ENCODE data around the gene WDR4. TPM values are rescaled to one million over a fixed set of nuclear protein-coding genes. Genes with fewer than 3 reads are reported as not detected.

The WDR4 gene
- total RNA-seq, 1 experiment from 2014 or later = 55.3 TPM

- H3K27me3 ChIP-seq (replicated peaks; ENCODE audit: insufficient read depth, low read depth, low read length, poor library complexity) = no peaks in the 10 kb centered on the region
- peaks cover 60% of the 10 kb centered on the region for H3K36me3 ChIP-seq (ENCODE audit: insufficient read depth, low read length, poor library complexity, severe bottlenecking)
- peak overlapping the region; percentile 40 for H3K27ac ChIP-seq (ENCODE audit: low read depth, low read length, poor library complexity, severe bottlenecking)
- no TSS peak for BruUV-seq (replicated peaks)
- CTCF ChIA-PET = no interaction called here
- peak; percentile 28 for DNase-seq (ENCODE audit: low spot score)
- no peaks in the 10 kb centered on the region for H3K9me3 ChIP-seq (ENCODE audit: low read depth, low read length, poor library complexity, severe bottlenecking)
- TF ChIP-seq EZH2 (IDR thresholded peaks at IDR 0.05; ENCODE audit: borderline replicate concordance, low read depth, low read length, poor library complexity, severe bottlenecking) = no peak
- TF ChIP-seq, protein P1, sequence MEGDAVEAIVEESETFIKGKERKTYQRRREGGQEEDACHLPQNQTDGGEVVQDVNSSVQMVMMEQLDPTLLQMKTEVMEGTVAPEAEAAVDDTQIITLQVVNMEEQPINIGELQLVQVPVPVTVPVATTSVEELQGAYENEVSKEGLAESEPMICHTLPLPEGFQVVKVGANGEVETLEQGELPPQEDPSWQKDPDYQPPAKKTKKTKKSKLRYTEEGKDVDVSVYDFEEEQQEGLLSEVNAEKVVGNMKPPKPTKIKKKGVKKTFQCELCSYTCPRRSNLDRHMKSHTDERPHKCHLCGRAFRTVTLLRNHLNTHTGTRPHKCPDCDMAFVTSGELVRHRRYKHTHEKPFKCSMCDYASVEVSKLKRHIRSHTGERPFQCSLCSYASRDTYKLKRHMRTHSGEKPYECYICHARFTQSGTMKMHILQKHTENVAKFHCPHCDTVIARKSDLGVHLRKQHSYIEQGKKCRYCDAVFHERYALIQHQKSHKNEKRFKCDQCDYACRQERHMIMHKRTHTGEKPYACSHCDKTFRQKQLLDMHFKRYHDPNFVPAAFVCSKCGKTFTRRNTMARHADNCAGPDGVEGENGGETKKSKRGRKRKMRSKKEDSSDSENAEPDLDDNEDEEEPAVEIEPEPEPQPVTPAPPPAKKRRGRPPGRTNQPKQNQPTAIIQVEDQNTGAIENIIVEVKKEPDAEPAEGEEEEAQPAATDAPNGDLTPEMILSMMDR (conservative IDR thresholded peaks at IDR 0.05; ENCODE audit: low read depth, low read length) = no peak
- H3K4me1 ChIP-seq (ENCODE audit: insufficient read depth, low read length, poor library complexity, severe bottlenecking) = peaks cover 11% of the 10 kb centered on the region
- no peak overlapping the region for H3K4me3 ChIP-seq (ENCODE audit: low read depth, low read length, poor library complexity, severe bottlenecking)
- intact Hi-C loops (cut with micrococcal nuclease; ENCODE audit: unreplicated experiment) = loop anchor here (1.0 kb wide), 1 partner anchor 9 kb away; no protein-coding TSS in a partner anchor
- POLR2A ChIA-PET (ENCODE audit: low non-redundant PET) = no interaction called here
Observed at GRCh38 chr21:42865776-42866160, 13.6 kb downstream of the WDR4 start.

DNA sequence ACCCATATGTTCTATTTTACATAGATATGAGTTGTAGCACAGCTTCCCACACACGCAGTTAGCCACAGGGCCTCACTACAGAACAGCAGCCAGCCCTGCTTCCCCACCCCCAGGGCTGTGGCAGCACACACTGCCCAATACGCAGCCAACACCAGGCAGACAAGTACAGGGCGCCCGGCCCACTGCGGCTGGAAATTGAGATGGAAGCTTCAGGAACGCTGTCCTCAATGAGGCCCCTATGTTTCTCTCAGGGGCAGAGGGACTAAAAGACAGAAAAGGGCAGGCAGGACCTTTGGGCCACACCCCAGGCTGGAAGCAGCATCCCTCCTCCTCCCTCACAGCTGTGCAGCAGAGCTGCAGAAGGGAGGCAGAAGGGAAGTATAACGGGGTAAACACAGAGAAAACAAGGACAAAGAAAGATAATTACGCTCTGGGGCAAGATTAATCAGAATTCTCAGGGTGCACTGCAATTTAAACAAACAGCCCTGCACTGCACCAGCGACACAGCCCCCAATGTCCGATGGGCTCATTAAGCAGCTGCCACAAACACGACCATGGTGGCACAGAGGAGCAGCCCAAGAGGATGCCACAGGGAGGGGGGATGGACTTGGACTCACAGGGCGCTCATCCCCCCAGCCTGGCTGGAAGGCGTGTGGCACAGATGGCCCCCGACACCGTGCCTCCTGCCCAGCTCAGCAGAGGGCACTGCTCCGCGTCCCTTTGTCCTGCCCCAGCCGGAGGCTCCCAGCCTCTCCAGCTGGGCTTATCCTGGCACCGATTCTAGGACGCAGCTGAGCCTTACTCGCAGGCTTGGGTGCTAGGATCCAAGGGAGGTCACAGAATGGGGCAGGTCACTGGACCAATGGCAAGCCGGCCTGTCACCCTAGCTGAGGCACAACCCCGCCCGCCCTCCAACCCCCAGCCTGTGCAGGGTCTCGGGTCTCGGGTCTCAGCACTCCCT is 14.2 kb downstream of the WDR4 start:
- no peak for DNase-seq (ENCODE audit: low spot score)
- POLR2A ChIA-PET (ENCODE audit: low non-redundant PET) = no interaction called here
- BruUV-seq (replicated peaks) = no TSS peak
- intact Hi-C loops (cut with micrococcal nuclease; ENCODE audit: unreplicated experiment) = no loop called here
- Histone ChIP-seq H3K36me3 (ENCODE audit: insufficient read depth, low read length, poor library complexity, severe bottlenecking) (peaks cover 62% of the 10 kb centered on the region), H3K27me3 (replicated peaks; ENCODE audit: insufficient read depth, low read depth, low read length, poor library complexity) (no peaks in the 10 kb centered on the region), H3K4me3 (ENCODE audit: low read depth, low read length, poor library complexity, severe bottlenecking) (no peak overlapping the region), H3K4me1 (ENCODE audit: insufficient read depth, low read length, poor library complexity, severe bottlenecking) (peaks cover 11% of the 10 kb centered on the region), H3K27ac (ENCODE audit: low read depth, low read length, poor library complexity, severe bottlenecking) (no peak overlapping the region), H3K9me3 (ENCODE audit: low read depth, low read length, poor library complexity, severe bottlenecking) (no peaks in the 10 kb centered on the region)
- no peak for TF ChIP-seq EZH2 (IDR thresholded peaks at IDR 0.05; ENCODE audit: borderline replicate concordance, low read depth, low read length, poor library complexity, severe bottlenecking)
- TF ChIP-seq, protein P1 (conservative IDR thresholded peaks at IDR 0.05; ENCODE audit: low read depth, low read length) = no peak
- CTCF ChIA-PET = no interaction called here

DNA sequence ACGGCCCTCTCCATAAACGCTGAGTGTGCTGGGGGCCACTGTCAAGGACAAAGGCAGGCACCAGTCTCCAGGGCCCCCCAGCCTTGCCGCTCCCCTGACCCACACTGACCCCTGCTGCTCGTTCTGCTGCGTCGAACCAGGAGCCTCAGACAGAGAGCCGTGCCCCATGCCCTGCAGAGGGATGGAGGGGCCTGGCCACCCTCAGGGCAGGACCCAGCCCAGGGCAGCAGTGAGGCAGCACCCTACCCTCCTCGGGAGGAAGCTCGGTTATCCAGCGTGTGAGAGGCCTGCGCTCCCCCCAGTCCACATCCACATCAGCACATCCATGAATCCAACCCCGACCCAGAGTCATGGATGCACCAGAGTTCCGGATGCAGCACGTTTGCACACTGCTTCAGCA is 15.1 kb downstream of the WDR4 start:
- Histone ChIP-seq H3K4me3 (ENCODE audit: low read depth, low read length, poor library complexity, severe bottlenecking) (no peak overlapping the region), H3K9me3 (ENCODE audit: low read depth, low read length, poor library complexity, severe bottlenecking) (no peaks in the 10 kb centered on the region), H3K27ac (ENCODE audit: low read depth, low read length, poor library complexity, severe bottlenecking) (no peak overlapping the region), H3K4me1 (ENCODE audit: insufficient read depth, low read length, poor library complexity, severe bottlenecking) (peaks cover 11% of the 10 kb centered on the region), H3K27me3 (replicated peaks; ENCODE audit: insufficient read depth, low read depth, low read length, poor library complexity) (no peaks in the 10 kb centered on the region), H3K36me3 (ENCODE audit: insufficient read depth, low read length, poor library complexity, severe bottlenecking) (peaks cover 55% of the 10 kb centered on the region)
- intact Hi-C loops (cut with micrococcal nuclease; ENCODE audit: unreplicated experiment) = no loop called here
- DNase-seq (ENCODE audit: low spot score) = no peak
- POLR2A ChIA-PET (ENCODE audit: low non-redundant PET) = no interaction called here
- CTCF ChIA-PET = no interaction called here
- no peak for TF ChIP-seq EZH2 (IDR thresholded peaks at IDR 0.05; ENCODE audit: borderline replicate concordance, low read depth, low read length, poor library complexity, severe bottlenecking)
- TF ChIP-seq, protein P1 (conservative IDR thresholded peaks at IDR 0.05; ENCODE audit: low read depth, low read length) = no peak
- no TSS peak for BruUV-seq (replicated peaks)
